Natural killer cell (primary cell): ENCODE results near the gene ADGRL4. TPM values are rescaled to one million over a fixed set of nuclear protein-coding genes. Genes with fewer than 3 reads are reported as not detected.

Experiments used
- ATAC-seq, 3 donors: fragments of 150-1000 bp in 2 of 3; fragments of 200-7000 bp in 1 of 3; cut with Tn5 transposase; 1 replicate in 1 of 3; 2 replicates in 2 of 3; pipeline ENCODE4 v1.10.0; 2021; ENCODE audit warnings: mild to moderate bottlenecking in 2 of 3, moderate library complexity in 2 of 3
- DNase-seq, 2 donors: peaks; one replicate each; pipeline versions ENCODE4 v3.0.0 to v3.0.0-alpha.2; 2013 to 2021; ENCODE audit warnings: mixed read lengths in 1 of 2
- H3K27ac ChIP-seq: one replicate; pipeline ENCODE4 v1.5.1; 2013; ENCODE audit warnings: mild to moderate bottlenecking, low read length
- H3K27me3 ChIP-seq: one replicate; pipeline ENCODE4 v1.6.1; 2013; ENCODE audit warnings: low read length; ENCODE audit not compliant: control insufficient read depth, insufficient read depth
- H3K36me3 ChIP-seq: one replicate; pipeline ENCODE4 v1.6.1; 2013; ENCODE audit warnings: low read length; ENCODE audit not compliant: control insufficient read depth, insufficient read depth
- H3K4me1 ChIP-seq: one replicate; pipeline ENCODE4 v1.6.1; 2013; ENCODE audit warnings: low read length; ENCODE audit not compliant: control insufficient read depth, insufficient read depth
- H3K4me3 ChIP-seq: one replicate; pipeline ENCODE4 v1.5.1; 2013; ENCODE audit warnings: low read length
- H3K9me3 ChIP-seq: one replicate; pipeline ENCODE4 v1.6.1; 2013; ENCODE audit warnings: low read length; ENCODE audit not compliant: control insufficient read depth, insufficient read depth
- H3K27ac Mint-ChIP-seq, 2 donors: one replicate each; pipeline ENCODE4 v1.8.0; 2022; ENCODE audit warnings: mild to moderate bottlenecking in 2 of 2, mixed read lengths in 2 of 2, moderate library complexity in 1 of 2
- H3K27me3 Mint-ChIP-seq, 2 donors: one replicate each; pipeline ENCODE4 v1.8.0; 2022; ENCODE audit warnings: low read depth in 2 of 2, mixed read lengths in 2 of 2
- H3K36me3 Mint-ChIP-seq: one replicate; pipeline ENCODE4 v1.8.0; 2022; ENCODE audit warnings: mixed read lengths
- H3K4me1 Mint-ChIP-seq, 2 donors: one replicate each; pipeline ENCODE4 v1.8.0; 2022; ENCODE audit warnings: mixed read lengths in 2 of 2
- H3K4me3 Mint-ChIP-seq: one replicate; pipeline ENCODE4 v1.8.0; 2022; ENCODE audit warnings: mild to moderate bottlenecking, moderate library complexity, mixed read lengths
- H3K9me3 Mint-ChIP-seq, 2 donors: one replicate each; pipeline ENCODE4 v1.8.0; 2022; ENCODE audit warnings: mixed read lengths in 2 of 2
- CTCF ChIP-seq: fragments of 200-600 bp; IDR thresholded peaks from one replicate; pipeline ENCODE4 v1.8.0; 2022; ENCODE audit warnings: antibody characterized with exemption
- WGBS: methylation state at CpG from one replicate; pipeline ENCODE4 v1.1.7; 2013; ENCODE audit warnings: missing lambda C conversion rate; ENCODE audit not compliant: insufficient coverage; 5-methylcytosine and 5-hydroxymethylcytosine counted together
- intact Hi-C: fragments of 100-400 bp; cut with micrococcal nuclease; formaldehyde crosslinking; loops from one replicate; pipeline ENCODE4 v1.14.2; 2022
- total RNA-seq, 4 donors: library from RNA; stranded (reverse); fragments of 120-200 nt in 1 of 4; gene quantifications; one replicate each; pipeline versions ENCODE4 v1.2.3 to v1.2.4, GENCODE V29; 2013 to 2022

The ADGRL4 gene
- total RNA-seq, 3 donors from 2014 or later (not counting 1 experiment from before 2014, with no cell fraction given), result not detected

GRCh38 chr1:78911956-78912880 is 94.3 kb downstream of the ADGRL4 start:
- Histone ChIP-seq H3K27ac (no peak overlapping the region), H3K4me3 (no peak overlapping the region), H3K36me3 (no peaks in the 10 kb centered on the region), H3K9me3 (no peaks in the 10 kb centered on the region), H3K27me3 (no peaks in the 10 kb centered on the region), H3K4me1 (no peaks in the 10 kb centered on the region)
- Mint-ChIP-seq H3K4me1 (no peaks in the 10 kb centered on the region), H3K9me3 (peaks cover 8 to 16% of the 10 kb centered on the region in 2 donors), H3K4me3 (no peak overlapping the region), H3K27me3 (no peaks in the 10 kb centered on the region), H3K27ac (no peak overlapping the region), H3K36me3 (no peaks in the 10 kb centered on the region)
- no peak for TF ChIP-seq CTCF
- no peak for DNase-seq
- ATAC-seq, result no peak
- intact Hi-C loops, result no loop called here
- WGBS, result 73% methylated on average over 3 of the region's 3 CpGs

GRCh38 chr1:78902641-78903040 is 103.9 kb downstream of the ADGRL4 start:
- Mint-ChIP-seq H3K9me3 (peaks cover 2 to 5% of the 10 kb centered on the region in 2 donors), H3K27ac (no peak overlapping the region), H3K27me3 (no peaks in the 10 kb centered on the region), H3K4me1 (no peaks in the 10 kb centered on the region), H3K4me3 (no peak overlapping the region), H3K36me3 (no peaks in the 10 kb centered on the region)
- intact Hi-C loops, result no loop called here
- Histone ChIP-seq H3K27me3 (no peaks in the 10 kb centered on the region), H3K36me3 (no peaks in the 10 kb centered on the region), H3K4me1 (no peaks in the 10 kb centered on the region), H3K9me3 (no peaks in the 10 kb centered on the region), H3K4me3 (no peak overlapping the region), H3K27ac (no peak overlapping the region)
- DNase-seq (no peak), ATAC-seq (no peak)
- no CpG with 5 or more reads among the region's 1 CpG for WGBS
- no peak for TF ChIP-seq CTCF

GRCh38 chr1:78894811-78895210 is 111.7 kb downstream of the ADGRL4 start:
- no peaks in the 10 kb centered on the region for H3K36me3 Mint-ChIP-seq
- TF ChIP-seq CTCF, result no peak
- H3K9me3 ChIP-seq, result no peaks in the 10 kb centered on the region
- intact Hi-C loops, result no loop called here
- H3K36me3 ChIP-seq, result no peaks in the 10 kb centered on the region
- no peak overlapping the region for H3K27ac ChIP-seq
- no peaks in the 10 kb centered on the region for H3K4me1 ChIP-seq
- H3K27ac Mint-ChIP-seq, result no peak overlapping the region
- no peaks in the 10 kb centered on the region for H3K27me3 ChIP-seq
- H3K4me3 ChIP-seq, result no peak overlapping the region
- H3K27me3 Mint-ChIP-seq, result no peaks in the 10 kb centered on the region
- ATAC-seq (no peak), DNase-seq (no peak)
- peaks cover 0 to 2% of the 10 kb centered on the region in 2 donors for H3K9me3 Mint-ChIP-seq
- H3K4me3 Mint-ChIP-seq, result no peak overlapping the region
- no peaks in the 10 kb centered on the region for H3K4me1 Mint-ChIP-seq
- no CpG with 5 or more reads among the region's 2 CpGs for WGBS
